GM23338 (cell line): ENCODE results near the gene SHC4. TPM values are rescaled to one million over a fixed set of nuclear protein-coding genes. Genes with fewer than 3 reads are reported as not detected.

Experiments
- ATAC-seq: fragments of 200-7000 bp; cut with Tn5 transposase; 3 replicates; pipeline ENCODE4 v1.9.1; 2020
- DNase-seq: peaks from one replicate; pipeline ENCODE4 v3.0.0-alpha.2; 2015; ENCODE audit warnings: low spot score
- H2AFZ ChIP-seq: fragments of 200-600 bp; sonication (generic); 2 replicates; pipeline ENCODE4 v1.8.0; 2016; ENCODE audit warnings: antibody characterized with exemption, mild to moderate bottlenecking, moderate library complexity
- H3F3A ChIP-seq: fragments of 200-600 bp; sonication (generic); replicated peaks from 2 replicates; pipeline ENCODE4 v1.8.0; 2017; ENCODE audit warnings: antibody characterized with exemption, mixed run types, low read depth
- H3K27ac ChIP-seq: fragments of 200-600 bp; sonication (generic); 2 replicates; pipeline ENCODE4 v1.6.1; 2016; ENCODE audit warnings: low read depth
- H3K27me3 ChIP-seq: fragments of 200-600 bp; sonication (generic); 2 replicates; pipeline ENCODE4 v1.8.0; 2016; ENCODE audit warnings: mild to moderate bottlenecking, mixed run types, moderate library complexity; ENCODE audit not compliant: insufficient read depth
- H3K36me3 ChIP-seq: fragments of 200-600 bp; sonication (generic); 2 replicates; pipeline ENCODE4 v1.8.0; 2016; ENCODE audit warnings: mild to moderate bottlenecking; ENCODE audit not compliant: insufficient read depth
- H3K4me1 ChIP-seq: fragments of 200-600 bp; sonication (generic); 2 replicates; pipeline ENCODE4 v1.8.0; 2016; ENCODE audit warnings: mild to moderate bottlenecking, moderate library complexity; ENCODE audit not compliant: insufficient read depth
- H3K4me2 ChIP-seq: fragments of 200-600 bp; sonication (generic); 2 replicates; pipeline ENCODE4 v1.7.1; 2017; ENCODE audit warnings: mixed run types
- H3K4me3 ChIP-seq: fragments of 200-600 bp; sonication (generic); 2 replicates; pipeline ENCODE4 v1.6.1; 2016; ENCODE audit warnings: mixed run types
- H3K79me2 ChIP-seq: fragments of 200-600 bp; sonication (generic); replicated peaks from 2 replicates; pipeline ENCODE4 v1.8.0; 2017; ENCODE audit warnings: mild to moderate bottlenecking; ENCODE audit not compliant: insufficient read depth
- H3K9me2 ChIP-seq: fragments of 200-600 bp; sonication (generic); 2 replicates; pipeline ENCODE4 v1.8.0; 2017; ENCODE audit not compliant: insufficient read depth
- H4K20me1 ChIP-seq: fragments of 200-600 bp; sonication (generic); replicated peaks from 2 replicates; pipeline ENCODE4 v1.8.0; 2017; ENCODE audit warnings: mild to moderate bottlenecking; ENCODE audit not compliant: insufficient read depth
- H3K27ac Mint-ChIP-seq: 2 replicates; pipeline ENCODE4 v1.8.0; 2020; ENCODE audit warnings: inconsistent platforms, mild to moderate bottlenecking, moderate library complexity, mixed read lengths
- H3K27me3 Mint-ChIP-seq: 3 replicates; pipeline ENCODE4 v1.8.0; 2022; ENCODE audit warnings: low read depth, mild to moderate bottlenecking, moderate library complexity, mixed read lengths, inconsistent platforms; ENCODE audit not compliant: insufficient read depth, poor library complexity
- H3K36me3 Mint-ChIP-seq: 3 replicates; pipeline ENCODE4 v1.8.0; 2021; ENCODE audit warnings: low read depth, mild to moderate bottlenecking, inconsistent platforms, moderate library complexity, mixed read lengths
- H3K4me1 Mint-ChIP-seq: 3 replicates; pipeline ENCODE4 v1.8.0; 2020; ENCODE audit warnings: mild to moderate bottlenecking, inconsistent platforms, mixed read lengths
- H3K4me3 Mint-ChIP-seq: 3 replicates; pipeline ENCODE4 v1.8.0; 2021; ENCODE audit warnings: moderate library complexity, mild to moderate bottlenecking, inconsistent platforms, mixed read lengths
- H3K9me3 Mint-ChIP-seq: 3 replicates; pipeline ENCODE4 v1.8.0; 2020; ENCODE audit warnings: moderate library complexity, mild to moderate bottlenecking, inconsistent platforms, mixed read lengths
- CREB1 ChIP-seq: fragments of 250-450 bp; sonication (Bioruptor Pico); IDR thresholded peaks from 2 replicates; pipeline ENCODE4 v1.5.0; 2020; ENCODE audit warnings: low read depth, mild to moderate bottlenecking, moderate library complexity
- EZH2 ChIP-seq: fragments of 200-600 bp; sonication (generic); IDR thresholded peaks from one replicate; pipeline ENCODE4 v1.8.0; 2017; ENCODE audit warnings: antibody characterized with exemption, mild to moderate bottlenecking, low read depth; ENCODE audit not compliant: unreplicated experiment
- EZH2phosphoT487 ChIP-seq: fragments of 200-600 bp; sonication (generic); IDR thresholded peaks from one replicate; pipeline ENCODE4 v1.8.1; 2018; ENCODE audit warnings: antibody characterized with exemption; ENCODE audit not compliant: unreplicated experiment
- JUNB ChIP-seq: IDR thresholded peaks from one replicate; pipeline ENCODE4 v1.6.1; 2016; ENCODE audit warnings: antibody characterized with exemption; ENCODE audit not compliant: unreplicated experiment
- POLR2AphosphoS5 ChIP-seq: IDR thresholded peaks from 2 replicates; pipeline ENCODE4 v1.6.1; 2016; ENCODE audit warnings: antibody characterized with exemption, low read depth
- STAT1 ChIP-seq: IDR thresholded peaks from one replicate; pipeline ENCODE4 v1.6.1; 2016; ENCODE audit warnings: antibody characterized with exemption; ENCODE audit not compliant: unreplicated experiment
- ZNF114 ChIP-seq: fragments of 250-450 bp; sonication (Bioruptor Pico); IDR thresholded peaks from 2 replicates; pipeline ENCODE4 v1.5.0; 2020; ENCODE audit warnings: mild to moderate bottlenecking, moderate library complexity
- polyA plus RNA-seq: library from polyadenylated mRNA; unstranded; fragments of >200 nt; fragmentation: Nextera tagmentation; extraction: Ambion mirVana; gene quantifications from 2 replicates; pipeline ENCODE4 v1.2.1, GENCODE V29; 2016
- total RNA-seq: library from RNA; depleted of rRNA; stranded (reverse); fragments of >200 nt; shearing (Covaris generic); gene quantifications from 2 replicates; pipeline ENCODE4 v1.2.3, GENCODE V29; 2014
- TF ChIP-seq, protein P1 (sequence below): fragments of 250-450 bp; sonication (Bioruptor Pico); IDR thresholded peaks from 2 replicates; pipeline ENCODE4 v1.5.0; 2020; ENCODE audit warnings: mild to moderate bottlenecking, moderate library complexity
- TF ChIP-seq, protein P2 (sequence below), 2 experiments: fragments of 200-600 bp in 1 of 2; sonication (generic) in 1 of 2; conservative IDR thresholded peaks; 2 replicates each; pipeline versions ENCODE4 v1.5.1 to v1.6.1; 2016 to 2017; ENCODE audit warnings: antibody characterized with exemption in 2 of 2, low read depth in 2 of 2, mild to moderate bottlenecking in 2 of 2, moderate library complexity in 1 of 2
- TF ChIP-seq, protein P3 (sequence below): IDR thresholded peaks from 2 replicates; pipeline ENCODE4 v1.6.1; 2016; ENCODE audit warnings: antibody characterized with exemption

The SHC4 gene
- total and polyA plus RNA-seq, 2 experiments from 2014 or later: 0.21 to 0.32 TPM

DNA sequence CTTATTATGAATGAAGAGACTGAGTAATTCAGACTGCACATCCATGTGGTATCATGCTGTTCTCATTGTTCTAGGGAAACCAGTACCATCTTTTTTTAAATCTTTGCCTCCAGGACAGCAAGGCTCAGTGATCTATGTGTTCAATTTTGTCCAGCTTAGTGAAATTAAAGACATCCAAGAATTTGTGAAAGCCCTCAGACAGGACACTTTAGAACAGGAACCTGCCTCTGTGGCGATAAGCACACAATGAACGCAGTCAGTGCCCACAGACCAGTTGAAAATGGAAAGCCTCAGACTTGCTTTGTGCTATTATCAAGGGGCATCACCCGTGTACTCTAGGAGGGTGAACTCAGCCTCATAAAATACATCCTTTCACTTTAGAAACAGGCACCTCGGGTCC, 65.7 kb downstream of the SHC4 start:
- Histone ChIP-seq H3K4me3 (no peak overlapping the region), H3K27me3 (no peaks in the 10 kb centered on the region), H3K79me2 (no peaks in the 10 kb centered on the region), H3K9me2 (no peaks in the 10 kb centered on the region), H3F3A (no peaks in the 10 kb centered on the region), H3K4me1 (peaks cover 12% of the 10 kb centered on the region), H3K27ac (no peak overlapping the region), H3K4me2 (no peak overlapping the region), H4K20me1 (no peaks in the 10 kb centered on the region), H3K36me3 (no peaks in the 10 kb centered on the region), H2AFZ (peak overlapping the region; percentile 84)
- H3K4me3 Mint-ChIP-seq: no peak overlapping the region
- ATAC-seq: no peak
- H3K9me3 Mint-ChIP-seq: no peaks in the 10 kb centered on the region
- peaks cover 2% of the 10 kb centered on the region for H3K27me3 Mint-ChIP-seq
- no peaks in the 10 kb centered on the region for H3K36me3 Mint-ChIP-seq
- peaks cover 20% of the 10 kb centered on the region for H3K4me1 Mint-ChIP-seq
- peak overlapping the region; percentile 5 for H3K27ac Mint-ChIP-seq
- DNase-seq: no peak
- TF ChIP-seq, protein P1, sequence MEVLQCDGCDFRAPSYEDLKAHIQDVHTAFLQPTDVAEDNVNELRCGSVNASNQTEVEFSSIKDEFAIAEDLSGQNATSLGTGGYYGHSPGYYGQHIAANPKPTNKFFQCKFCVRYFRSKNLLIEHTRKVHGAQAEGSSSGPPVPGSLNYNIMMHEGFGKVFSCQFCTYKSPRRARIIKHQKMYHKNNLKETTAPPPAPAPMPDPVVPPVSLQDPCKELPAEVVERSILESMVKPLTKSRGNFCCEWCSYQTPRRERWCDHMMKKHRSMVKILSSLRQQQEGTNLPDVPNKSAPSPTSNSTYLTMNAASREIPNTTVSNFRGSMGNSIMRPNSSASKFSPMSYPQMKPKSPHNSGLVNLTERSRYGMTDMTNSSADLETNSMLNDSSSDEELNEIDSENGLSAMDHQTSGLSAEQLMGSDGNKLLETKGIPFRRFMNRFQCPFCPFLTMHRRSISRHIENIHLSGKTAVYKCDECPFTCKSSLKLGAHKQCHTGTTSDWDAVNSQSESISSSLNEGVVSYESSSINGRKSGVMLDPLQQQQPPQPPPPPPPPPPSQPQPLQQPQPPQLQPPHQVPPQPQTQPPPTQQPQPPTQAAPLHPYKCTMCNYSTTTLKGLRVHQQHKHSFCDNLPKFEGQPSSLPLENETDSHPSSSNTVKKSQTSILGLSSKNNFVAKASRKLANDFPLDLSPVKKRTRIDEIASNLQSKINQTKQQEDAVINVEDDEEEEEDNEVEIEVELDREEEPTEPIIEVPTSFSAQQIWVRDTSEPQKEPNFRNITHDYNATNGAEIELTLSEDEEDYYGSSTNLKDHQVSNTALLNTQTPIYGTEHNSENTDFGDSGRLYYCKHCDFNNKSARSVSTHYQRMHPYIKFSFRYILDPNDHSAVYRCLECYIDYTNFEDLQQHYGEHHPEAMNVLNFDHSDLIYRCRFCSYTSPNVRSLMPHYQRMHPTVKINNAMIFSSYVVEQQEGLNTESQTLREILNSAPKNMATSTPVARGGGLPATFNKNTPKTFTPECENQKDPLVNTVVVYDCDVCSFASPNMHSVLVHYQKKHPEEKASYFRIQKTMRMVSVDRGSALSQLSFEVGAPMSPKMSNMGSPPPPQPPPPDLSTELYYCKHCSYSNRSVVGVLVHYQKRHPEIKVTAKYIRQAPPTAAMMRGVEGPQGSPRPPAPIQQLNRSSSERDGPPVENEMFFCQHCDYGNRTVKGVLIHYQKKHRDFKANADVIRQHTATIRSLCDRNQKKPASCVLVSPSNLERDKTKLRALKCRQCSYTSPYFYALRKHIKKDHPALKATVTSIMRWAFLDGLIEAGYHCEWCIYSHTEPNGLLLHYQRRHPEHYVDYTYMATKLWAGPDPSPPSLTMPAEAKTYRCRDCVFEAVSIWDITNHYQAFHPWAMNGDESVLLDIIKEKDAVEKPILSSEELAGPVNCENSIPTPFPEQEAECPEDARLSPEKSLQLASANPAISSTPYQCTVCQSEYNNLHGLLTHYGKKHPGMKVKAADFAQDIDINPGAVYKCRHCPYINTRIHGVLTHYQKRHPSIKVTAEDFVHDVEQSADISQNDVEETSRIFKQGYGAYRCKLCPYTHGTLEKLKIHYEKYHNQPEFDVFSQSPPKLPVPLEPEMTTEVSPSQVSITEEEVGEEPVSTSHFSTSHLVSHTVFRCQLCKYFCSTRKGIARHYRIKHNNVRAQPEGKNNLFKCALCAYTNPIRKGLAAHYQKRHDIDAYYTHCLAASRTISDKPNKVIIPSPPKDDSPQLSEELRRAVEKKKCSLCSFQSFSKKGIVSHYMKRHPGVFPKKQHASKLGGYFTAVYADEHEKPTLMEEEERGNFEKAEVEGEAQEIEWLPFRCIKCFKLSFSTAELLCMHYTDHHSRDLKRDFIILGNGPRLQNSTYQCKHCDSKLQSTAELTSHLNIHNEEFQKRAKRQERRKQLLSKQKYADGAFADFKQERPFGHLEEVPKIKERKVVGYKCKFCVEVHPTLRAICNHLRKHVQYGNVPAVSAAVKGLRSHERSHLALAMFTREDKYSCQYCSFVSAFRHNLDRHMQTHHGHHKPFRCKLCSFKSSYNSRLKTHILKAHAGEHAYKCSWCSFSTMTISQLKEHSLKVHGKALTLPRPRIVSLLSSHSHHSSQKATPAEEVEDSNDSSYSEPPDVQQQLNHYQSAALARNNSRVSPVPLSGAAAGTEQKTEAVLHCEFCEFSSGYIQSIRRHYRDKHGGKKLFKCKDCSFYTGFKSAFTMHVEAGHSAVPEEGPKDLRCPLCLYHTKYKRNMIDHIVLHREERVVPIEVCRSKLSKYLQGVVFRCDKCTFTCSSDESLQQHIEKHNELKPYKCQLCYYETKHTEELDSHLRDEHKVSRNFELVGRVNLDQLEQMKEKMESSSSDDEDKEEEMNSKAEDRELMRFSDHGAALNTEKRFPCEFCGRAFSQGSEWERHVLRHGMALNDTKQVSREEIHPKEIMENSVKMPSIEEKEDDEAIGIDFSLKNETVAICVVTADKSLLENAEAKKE (CRISPR knock-in tag): no peak
- TF ChIP-seq POLR2AphosphoS5: no peak
- TF ChIP-seq EZH2: no peak
- no peak for TF ChIP-seq STAT1
- TF ChIP-seq JUNB: no peak
- TF ChIP-seq EZH2phosphoT487: no peak
- TF ChIP-seq, protein P2, sequence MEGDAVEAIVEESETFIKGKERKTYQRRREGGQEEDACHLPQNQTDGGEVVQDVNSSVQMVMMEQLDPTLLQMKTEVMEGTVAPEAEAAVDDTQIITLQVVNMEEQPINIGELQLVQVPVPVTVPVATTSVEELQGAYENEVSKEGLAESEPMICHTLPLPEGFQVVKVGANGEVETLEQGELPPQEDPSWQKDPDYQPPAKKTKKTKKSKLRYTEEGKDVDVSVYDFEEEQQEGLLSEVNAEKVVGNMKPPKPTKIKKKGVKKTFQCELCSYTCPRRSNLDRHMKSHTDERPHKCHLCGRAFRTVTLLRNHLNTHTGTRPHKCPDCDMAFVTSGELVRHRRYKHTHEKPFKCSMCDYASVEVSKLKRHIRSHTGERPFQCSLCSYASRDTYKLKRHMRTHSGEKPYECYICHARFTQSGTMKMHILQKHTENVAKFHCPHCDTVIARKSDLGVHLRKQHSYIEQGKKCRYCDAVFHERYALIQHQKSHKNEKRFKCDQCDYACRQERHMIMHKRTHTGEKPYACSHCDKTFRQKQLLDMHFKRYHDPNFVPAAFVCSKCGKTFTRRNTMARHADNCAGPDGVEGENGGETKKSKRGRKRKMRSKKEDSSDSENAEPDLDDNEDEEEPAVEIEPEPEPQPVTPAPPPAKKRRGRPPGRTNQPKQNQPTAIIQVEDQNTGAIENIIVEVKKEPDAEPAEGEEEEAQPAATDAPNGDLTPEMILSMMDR (conservative IDR thresholded peaks at IDR 0.05; ENCODE audit: low read depth in 2 of 2): no peak
- TF ChIP-seq, protein P3, sequence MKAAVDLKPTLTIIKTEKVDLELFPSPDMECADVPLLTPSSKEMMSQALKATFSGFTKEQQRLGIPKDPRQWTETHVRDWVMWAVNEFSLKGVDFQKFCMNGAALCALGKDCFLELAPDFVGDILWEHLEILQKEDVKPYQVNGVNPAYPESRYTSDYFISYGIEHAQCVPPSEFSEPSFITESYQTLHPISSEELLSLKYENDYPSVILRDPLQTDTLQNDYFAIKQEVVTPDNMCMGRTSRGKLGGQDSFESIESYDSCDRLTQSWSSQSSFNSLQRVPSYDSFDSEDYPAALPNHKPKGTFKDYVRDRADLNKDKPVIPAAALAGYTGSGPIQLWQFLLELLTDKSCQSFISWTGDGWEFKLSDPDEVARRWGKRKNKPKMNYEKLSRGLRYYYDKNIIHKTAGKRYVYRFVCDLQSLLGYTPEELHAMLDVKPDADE: no peak
- TF ChIP-seq CREB1: no peak
- no peak for TF ChIP-seq ZNF114 (CRISPR knock-in tag)
